Trophoblast cell (in vitro differentiated cells and primary cell): ENCODE data around the gene ABCB8. TPM values are rescaled to one million over a fixed set of nuclear protein-coding genes. Genes with fewer than 3 reads are reported as not detected.

ENCODE experiments used
- DNase-seq, 2 donors: peaks; one replicate each; pipeline ENCODE4 v3.0.0-alpha.2; 2016
- H2AFZ ChIP-seq: 2 replicates; pipeline ENCODE4 v1.6.1; 2013; ENCODE audit warnings: low read length, moderate library complexity, mild to moderate bottlenecking; ENCODE audit not compliant: insufficient read depth, poor library complexity
- H2AK5ac ChIP-seq: 2 replicates; pipeline ENCODE4 v1.6.1; 2013; ENCODE audit warnings: mild to moderate bottlenecking, low read length
- H2BK120ac ChIP-seq: 2 replicates; pipeline ENCODE4 v1.6.1; 2013; ENCODE audit warnings: low read length, mild to moderate bottlenecking, moderate library complexity; ENCODE audit not compliant: insufficient read depth, poor library complexity
- H2BK12ac ChIP-seq: 2 replicates; pipeline ENCODE4 v1.6.1; 2013; ENCODE audit warnings: mild to moderate bottlenecking, low read length, moderate library complexity
- H2BK5ac ChIP-seq: 2 replicates; pipeline ENCODE4 v1.6.1; 2013; ENCODE audit warnings: low read length, low read depth, moderate library complexity, mild to moderate bottlenecking; ENCODE audit not compliant: poor library complexity
- H3K14ac ChIP-seq: 2 replicates; pipeline ENCODE4 v1.6.1; 2013; ENCODE audit warnings: mild to moderate bottlenecking, low read length
- H3K18ac ChIP-seq: 2 replicates; pipeline ENCODE4 v1.6.1; 2013; ENCODE audit warnings: mild to moderate bottlenecking, low read length
- H3K23ac ChIP-seq: 2 replicates; pipeline ENCODE4 v1.6.1; 2013; ENCODE audit warnings: low read length
- H3K27ac ChIP-seq: 2 replicates; pipeline ENCODE4 v1.5.1; 2013; ENCODE audit warnings: low read depth, mild to moderate bottlenecking, inconsistent platforms, low read length, moderate library complexity
- H3K27me3 ChIP-seq: 2 replicates; pipeline ENCODE4 v1.6.1; 2013; ENCODE audit warnings: inconsistent platforms, mild to moderate bottlenecking, low read length, moderate library complexity; ENCODE audit not compliant: insufficient read depth
- H3K36me3 ChIP-seq, 2 experiments: 1 replicate in 1 of 2; 2 replicates in 1 of 2; pipeline ENCODE4 v1.6.1; 2013; ENCODE audit warnings: low read length in 2 of 2, mild to moderate bottlenecking in 2 of 2, moderate library complexity in 1 of 2; ENCODE audit not compliant: insufficient read depth in 2 of 2, control insufficient read depth in 1 of 2
- H3K4ac ChIP-seq: 2 replicates; pipeline ENCODE4 v1.6.1; 2013; ENCODE audit warnings: low read depth, mild to moderate bottlenecking, low read length, moderate library complexity
- H3K4me1 ChIP-seq, 2 experiments: 1 replicate in 1 of 2; 2 replicates in 1 of 2; pipeline ENCODE4 v1.6.1; 2013; ENCODE audit warnings: low read length in 2 of 2, mild to moderate bottlenecking in 2 of 2, moderate library complexity in 1 of 2; ENCODE audit not compliant: insufficient read depth in 2 of 2, control insufficient read depth in 1 of 2
- H3K4me2 ChIP-seq: 2 replicates; pipeline ENCODE4 v1.6.1; 2013; ENCODE audit warnings: inconsistent platforms, mild to moderate bottlenecking, low read length, moderate library complexity
- H3K4me3 ChIP-seq: 2 replicates; pipeline ENCODE4 v1.5.1; 2013; ENCODE audit warnings: mild to moderate bottlenecking, low read depth, low read length, inconsistent platforms
- H3K79me1 ChIP-seq: one replicate; pipeline ENCODE4 v1.6.1; 2013; ENCODE audit warnings: low read length
- H3K79me2 ChIP-seq: 2 replicates; pipeline ENCODE4 v1.6.1; 2013; ENCODE audit warnings: low read length, mild to moderate bottlenecking; ENCODE audit not compliant: control insufficient read depth, insufficient read depth, poor library complexity
- H3K9ac ChIP-seq: 2 replicates; pipeline ENCODE4 v1.6.1; 2013; ENCODE audit warnings: mild to moderate bottlenecking, low read length
- H3K9me3 ChIP-seq: 2 replicates; pipeline ENCODE4 v1.6.1; 2013; ENCODE audit warnings: low read depth, mild to moderate bottlenecking, control low read depth, inconsistent platforms, low read length; ENCODE audit not compliant: insufficient read depth
- H4K12ac ChIP-seq: 2 replicates; pipeline ENCODE4 v1.6.1; 2013; ENCODE audit warnings: low read depth, mild to moderate bottlenecking, low read length, moderate library complexity
- H4K8ac ChIP-seq: 2 replicates; pipeline ENCODE4 v1.6.1; 2013; ENCODE audit warnings: low read depth, mild to moderate bottlenecking, low read length, moderate library complexity
- H4K91ac ChIP-seq: one replicate; pipeline ENCODE4 v1.6.1; 2013; ENCODE audit warnings: low read depth, mild to moderate bottlenecking, low read length, moderate library complexity
- WGBS: extraction: QIAGEN DNeasy Blood & Tissue Kit; methylation state at CpG from one replicate; pipeline ENCODE4 v1.1.7; 2013; ENCODE audit warnings: missing lambda C conversion rate; ENCODE audit not compliant: insufficient read length, insufficient coverage; ENCODE audit errors: extremely low coverage; 5-methylcytosine and 5-hydroxymethylcytosine counted together
- polyA plus RNA-seq: library from polyadenylated mRNA; stranded (reverse); fragments of 200-250 nt; gene quantifications from 2 replicates; pipeline ENCODE4 v1.2.3, GENCODE V29; 2013

ABCB8 gene
- 21.2 and 23.5 TPM in 2 replicates for polyA plus RNA-seq

DNA sequence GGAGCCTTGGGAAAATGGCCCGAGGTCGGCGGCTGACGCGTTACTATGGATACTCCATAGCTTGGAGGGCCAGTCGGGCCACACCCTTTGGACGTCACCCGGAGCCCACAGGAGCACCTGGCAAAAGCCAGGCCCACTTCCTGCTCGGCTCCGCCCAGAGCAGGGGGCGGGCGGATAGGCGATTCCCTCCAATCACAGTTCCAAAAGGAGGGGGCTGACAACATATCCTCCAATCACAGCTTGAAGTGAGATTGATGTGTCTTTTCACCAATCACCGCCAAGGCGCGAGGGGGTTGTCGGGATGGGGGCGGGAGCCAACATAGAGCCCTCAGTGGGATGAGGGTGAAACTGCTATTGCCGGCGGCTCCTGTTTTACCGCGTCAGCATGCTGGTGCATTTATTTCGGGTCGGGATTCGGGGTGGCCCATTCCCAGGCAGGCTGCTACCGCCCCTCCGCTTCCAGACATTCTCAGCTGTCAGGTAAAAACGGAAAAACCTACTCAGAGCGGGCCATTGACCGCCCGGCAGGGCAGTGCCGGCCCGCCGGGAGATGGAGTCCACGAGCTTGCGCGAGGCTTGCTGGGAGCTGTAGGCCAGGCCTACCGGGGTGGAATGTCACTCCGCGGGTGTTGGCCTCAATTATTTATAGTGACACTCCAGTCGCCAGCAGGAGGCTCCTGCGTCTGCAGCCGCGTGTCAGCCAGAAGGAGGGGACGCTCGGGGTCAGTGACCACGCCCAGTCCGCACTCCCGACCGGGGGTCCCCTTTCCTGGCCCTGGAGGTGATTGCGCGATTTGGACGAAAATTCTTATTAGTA lies at the start of gene ABCB8:
Gene ABCB8, plus strand, starts transcription at position 320 of the 817 bp plus-strand sequence. Its CDS starts 66 bp downstream, at position 386.
- Histone ChIP-seq H3K79me2 (peaks cover 2% of the 10 kb centered on the region), H3K14ac (peak within 1 kb of the TSS; percentile 86), H3K18ac (peak within 1 kb of the TSS; percentile 83), H3K4ac (peak within 1 kb of the TSS; percentile 60), H3K36me3 (peaks cover 0 to 2% of the 10 kb centered on the region in 2 experiments), H2BK120ac (peak within 1 kb of the TSS; percentile 92), H2AFZ (peak within 1 kb of the TSS; percentile 98), H3K27me3 (no peaks in the 10 kb centered on the region), H3K4me1 (peaks cover 17 to 22% of the 10 kb centered on the region in 2 experiments), H3K9ac (peak within 1 kb of the TSS; percentile 86), H4K8ac (peak within 1 kb of the TSS; percentile 85), H2BK5ac (peak within 1 kb of the TSS; percentile 93), H3K79me1 (peaks cover 27% of the 10 kb centered on the region), H2AK5ac (peak within 1 kb of the TSS; percentile 47), H3K23ac (no peak within 1 kb of the TSS), H4K12ac (peak within 1 kb of the TSS; percentile 74), H4K91ac (peak within 1 kb of the TSS; percentile 76), H3K4me3 (peak within 1 kb of the TSS; percentile 93), H3K27ac (peak within 1 kb of the TSS; percentile 91), H3K4me2 (peak within 1 kb of the TSS; percentile 90), H2BK12ac (peak within 1 kb of the TSS; percentile 83), H3K9me3 (no peaks in the 10 kb centered on the region)
- DNase-seq, result peak; percentile 99 to 100
- WGBS, result no CpG with 5 or more reads among the region's 53 CpGs

DNA sequence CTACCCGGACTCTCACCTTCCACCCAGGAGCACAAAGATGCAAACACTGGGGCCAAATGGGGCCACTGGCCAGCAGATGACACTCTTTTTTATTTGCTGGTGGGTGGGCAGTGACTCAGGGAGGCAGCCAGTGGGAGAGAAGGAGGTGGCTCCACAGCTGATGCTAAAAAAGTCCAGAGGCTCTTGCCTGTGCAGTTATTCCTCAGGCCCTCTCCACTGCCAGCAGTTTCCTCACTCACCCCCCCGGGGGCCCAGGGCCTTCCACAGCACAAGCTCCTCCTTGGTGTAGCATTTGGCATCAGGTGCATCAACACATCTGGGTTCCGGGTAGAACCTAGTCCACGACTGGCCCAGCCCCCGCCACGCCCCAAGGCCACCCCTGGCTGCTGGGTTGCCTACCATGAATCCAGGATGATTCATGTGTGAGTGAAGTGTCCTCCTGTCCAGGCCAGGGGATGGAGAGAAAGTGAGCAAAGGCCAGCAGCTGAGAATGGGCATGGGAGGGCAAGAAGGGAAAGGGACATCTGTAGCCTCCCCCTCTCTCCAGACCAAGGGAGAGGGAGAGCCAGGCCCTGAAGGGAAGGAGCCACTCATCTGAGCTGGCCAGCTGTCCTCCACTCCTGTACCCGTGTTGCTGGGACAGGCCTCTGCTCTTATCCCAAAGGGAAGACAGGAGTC lies 48.4 kb upstream of the ABCB8 start:
- Histone ChIP-seq H2BK12ac (no peak overlapping the region), H3K9me3 (peaks cover 2% of the 10 kb centered on the region), H3K4me3 (peak overlapping the region; percentile 40), H3K4me1 (peaks cover 10 to 12% of the 10 kb centered on the region in 2 experiments), H4K8ac (no peak overlapping the region), H3K79me2 (no peaks in the 10 kb centered on the region), H3K27me3 (peaks cover 47% of the 10 kb centered on the region), H3K9ac (no peak overlapping the region), H3K4ac (no peak overlapping the region), H3K23ac (no peak overlapping the region), H3K79me1 (no peaks in the 10 kb centered on the region), H2AK5ac (no peak overlapping the region), H3K4me2 (no peak overlapping the region), H3K36me3 (no peaks in the 10 kb centered on the region), H4K91ac (no peak overlapping the region), H2BK5ac (no peak overlapping the region), H3K14ac (no peak overlapping the region), H3K27ac (no peak overlapping the region), H4K12ac (no peak overlapping the region), H3K18ac (no peak overlapping the region), H2AFZ (no peak overlapping the region), H2BK120ac (no peak overlapping the region)
- no CpG with 5 or more reads among the region's 7 CpGs for WGBS
- no peak for DNase-seq

DNA sequence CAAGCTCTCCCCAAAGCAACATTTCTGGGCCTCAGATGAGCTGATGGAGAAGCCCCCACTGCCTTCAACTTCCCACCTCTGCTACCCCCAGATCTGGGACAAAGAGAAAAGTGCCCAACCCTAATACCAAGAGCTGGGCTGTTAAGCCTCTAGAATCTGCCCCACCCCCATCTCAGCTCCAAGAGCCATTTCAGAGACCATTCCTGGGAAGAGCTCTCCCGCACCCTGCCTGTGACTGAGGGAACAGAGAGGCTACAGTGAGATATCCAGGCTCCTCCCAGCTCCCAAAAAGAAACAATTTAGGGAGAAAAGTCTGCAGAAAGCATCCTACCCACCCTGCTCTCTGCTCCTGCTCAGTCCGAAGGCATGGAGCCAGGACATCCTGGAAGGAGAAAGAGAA lies 47.6 kb upstream of the ABCB8 start:
- H2AK5ac ChIP-seq, result no peak overlapping the region
- H2BK120ac ChIP-seq, result no peak overlapping the region
- no peak overlapping the region for H4K8ac ChIP-seq
- no peak overlapping the region for H3K14ac ChIP-seq
- peaks cover 2% of the 10 kb centered on the region for H3K9me3 ChIP-seq
- H3K4ac ChIP-seq, result no peak overlapping the region
- no peak overlapping the region for H2AFZ ChIP-seq
- H3K79me1 ChIP-seq, result no peaks in the 10 kb centered on the region
- H2BK12ac ChIP-seq, result no peak overlapping the region
- H3K4me1 ChIP-seq, result peaks cover 7% of the 10 kb centered on the region in 2 experiments
- DNase-seq, result no peak
- H2BK5ac ChIP-seq, result no peak overlapping the region
- no peaks in the 10 kb centered on the region for H3K79me2 ChIP-seq
- peaks cover 39% of the 10 kb centered on the region for H3K27me3 ChIP-seq
- H3K27ac ChIP-seq, result no peak overlapping the region
- H4K91ac ChIP-seq, result no peak overlapping the region
- H3K36me3 ChIP-seq, result no peaks in the 10 kb centered on the region
- H4K12ac ChIP-seq, result no peak overlapping the region
- H3K4me3 ChIP-seq, result no peak overlapping the region
- H3K18ac ChIP-seq, result no peak overlapping the region
- H3K4me2 ChIP-seq, result no peak overlapping the region
- no peak overlapping the region for H3K23ac ChIP-seq
- WGBS, result no CpG with 5 or more reads among the region's 2 CpGs
- H3K9ac ChIP-seq, result no peak overlapping the region

DNA sequence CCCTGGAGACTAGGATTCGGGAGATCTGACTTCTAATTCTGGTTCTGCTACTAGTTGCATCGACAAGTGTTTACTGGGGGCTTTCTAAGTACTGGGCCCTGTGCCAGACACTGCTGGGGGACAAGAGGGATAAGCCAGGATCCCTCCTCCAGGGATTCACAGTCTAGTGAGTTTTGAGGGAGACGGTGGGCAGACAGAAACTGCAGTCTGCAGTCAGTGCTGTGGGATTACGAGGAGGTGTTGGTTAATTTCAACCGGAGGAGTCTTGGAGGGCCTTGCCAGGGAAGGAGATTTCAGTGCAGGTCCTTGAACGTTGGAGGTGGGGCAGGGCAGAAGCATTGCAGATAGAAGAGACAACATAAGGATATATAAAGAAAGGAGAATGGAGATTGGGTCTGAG lies 46.6 kb upstream of the ABCB8 start:
- Histone ChIP-seq H4K91ac (no peak overlapping the region), H3K4me1 (peaks cover 7% of the 10 kb centered on the region in 2 experiments), H3K9me3 (peaks cover 2% of the 10 kb centered on the region), H2BK5ac (no peak overlapping the region), H3K4ac (no peak overlapping the region), H4K12ac (no peak overlapping the region), H3K9ac (no peak overlapping the region), H4K8ac (no peak overlapping the region), H3K27me3 (peaks cover 34% of the 10 kb centered on the region), H2AK5ac (no peak overlapping the region), H3K79me2 (no peaks in the 10 kb centered on the region), H3K4me2 (no peak overlapping the region), H3K14ac (no peak overlapping the region), H2AFZ (no peak overlapping the region), H3K27ac (no peak overlapping the region), H2BK120ac (no peak overlapping the region), H3K4me3 (no peak overlapping the region), H3K36me3 (no peaks in the 10 kb centered on the region), H3K23ac (no peak overlapping the region), H3K18ac (no peak overlapping the region), H2BK12ac (no peak overlapping the region), H3K79me1 (no peaks in the 10 kb centered on the region)
- WGBS, result no CpG with 5 or more reads among the region's 6 CpGs
- no peak for DNase-seq
